GM10248 (cell line): ENCODE measurements around the gene SBNO2.

Experiments used
- CTCF ChIA-PET: fragments of 300-600 bp; sonication (Branson Sonifier 250); formaldehyde crosslinking; extraction: SDS; loops from one replicate; lab custom pipeline; 2021; ENCODE audit warnings: antibody characterized with exemption; lab: Yijun Ruan, JAX
- POLR2A ChIA-PET: fragments of 350-650 bp; sonication (Branson Sonifier 250); formaldehyde crosslinking; extraction: SDS; loops from one replicate; lab custom pipeline; 2020; ENCODE audit warnings: antibody characterized with exemption; lab: Yijun Ruan, JAX
- DNase-seq: peaks from one replicate; pipeline ENCODE4 v3.0.0; 2012; ENCODE audit errors: extremely low spot score
- CTCF ChIP-seq: IDR thresholded peaks from 2 replicates; pipeline ENCODE4 v1.5.1; 2012; ENCODE audit warnings: mild to moderate bottlenecking, low read depth; ENCODE audit errors: extremely low read depth, missing control alignments, control extremely low read depth

The SBNO2 gene

GRCh38 chr19:1111641-1112267, 62.3 kb downstream of the SBNO2 start:
- TF ChIP-seq CTCF: no peak
- DNase-seq: no peak
- ChIA-PET POLR2A (interaction anchor here (0.7 to 0.8 kb wide), 3 partner anchors 20 to 82 kb away, joined by 3 to 5 read pairs (median 4); no protein-coding TSS in a partner anchor), CTCF (interaction anchor here (1.0 to 4.0 kb wide), 8 partner anchors 11 to 107 kb away, joined by 3 to 35 read pairs (median 6); partner anchors contain the start of gene ARHGAP45)

- TF ChIP-seq CTCF: no peak
- POLR2A ChIA-PET: interaction anchor here (0.7 to 0.9 kb wide), 3 partner anchors 24 to 133 kb away, joined by 3 to 5 read pairs (median 4); no protein-coding TSS in a partner anchor
- CTCF ChIA-PET: interaction anchor here (1.0 to 4.0 kb wide), 4 partner anchors 11 to 82 kb away, joined by 3 to 35 read pairs (median 4); no protein-coding TSS in a partner anchor
- DNase-seq: no peak
These were observed 63.0 kb downstream of the SBNO2 start for GRCh38 chr19:1110809-1111640.

GRCh38 chr19:1109697-1110671, 64.1 kb downstream of the SBNO2 start:
- DNase-seq: no peak
- TF ChIP-seq CTCF: no peak
- CTCF ChIA-PET: interaction anchor here (4.0 kb wide), 1 partner anchor 83 kb away, joined by 35 read pairs; no protein-coding TSS in a partner anchor
- POLR2A ChIA-PET: interaction anchor here (0.9 kb wide), 1 partner anchor 134 kb away, joined by 4 read pairs; no protein-coding TSS in a partner anchor

- ChIA-PET POLR2A (no interaction called here), CTCF (no interaction called here)
- DNase-seq: no peak
- no peak for TF ChIP-seq CTCF
These were observed 65.0 kb downstream of the SBNO2 start for GRCh38 chr19:1109032-1109551.

- DNase-seq: no peak
- POLR2A ChIA-PET: no interaction called here
- no peak for TF ChIP-seq CTCF
- CTCF ChIA-PET: no interaction called here
These were observed 65.6 kb downstream of the SBNO2 start for GRCh38 chr19:1108291-1109031.
